ENCODE results near the gene HPCAL4.

HPCAL4 gene

DNA sequence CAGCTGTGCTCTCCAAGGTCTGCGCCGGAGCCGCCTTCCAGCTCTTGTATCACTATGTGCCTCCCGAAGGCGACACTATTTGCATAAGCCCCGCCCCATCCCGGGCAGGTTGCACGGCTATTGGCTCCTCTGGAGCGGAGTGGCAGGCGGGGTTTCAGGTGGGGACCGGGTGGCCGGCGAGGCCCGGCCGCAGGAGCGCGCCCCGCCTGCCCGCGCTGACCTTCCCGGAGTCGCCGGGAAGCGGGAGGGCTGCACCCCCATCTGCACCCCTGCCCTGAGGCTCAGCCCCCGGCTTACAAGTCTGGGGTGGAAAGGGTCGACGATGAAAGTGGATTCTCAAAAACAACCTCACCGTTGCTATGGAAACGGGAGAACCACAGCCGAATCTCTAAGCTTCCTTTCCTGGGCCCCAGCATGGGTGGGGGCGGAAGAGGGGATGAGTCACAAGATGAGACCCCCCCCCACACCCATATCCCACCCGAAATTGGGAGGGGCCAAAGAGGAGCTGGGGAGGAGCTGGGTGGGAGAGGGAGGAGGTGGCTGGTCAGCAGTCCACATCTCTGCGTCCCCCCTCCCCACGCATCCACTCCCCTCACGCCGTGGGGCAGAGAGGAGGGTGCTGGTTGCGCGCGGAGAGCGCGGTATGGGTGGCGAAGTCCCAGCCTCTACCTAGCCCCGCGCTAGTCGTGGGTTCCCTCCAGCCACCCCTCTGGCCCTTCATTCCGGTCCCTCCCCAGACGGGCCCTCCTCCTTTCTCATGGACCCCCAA lies at the start of gene HPCAL4:
TSS of gene HPCAL4 (minus strand) at position 51 of the 769 bp plus-strand sequence. CDS start 6,830 bp downstream, outside the sequence.
- peak; percentile 92 for DNase-seq

DNA sequence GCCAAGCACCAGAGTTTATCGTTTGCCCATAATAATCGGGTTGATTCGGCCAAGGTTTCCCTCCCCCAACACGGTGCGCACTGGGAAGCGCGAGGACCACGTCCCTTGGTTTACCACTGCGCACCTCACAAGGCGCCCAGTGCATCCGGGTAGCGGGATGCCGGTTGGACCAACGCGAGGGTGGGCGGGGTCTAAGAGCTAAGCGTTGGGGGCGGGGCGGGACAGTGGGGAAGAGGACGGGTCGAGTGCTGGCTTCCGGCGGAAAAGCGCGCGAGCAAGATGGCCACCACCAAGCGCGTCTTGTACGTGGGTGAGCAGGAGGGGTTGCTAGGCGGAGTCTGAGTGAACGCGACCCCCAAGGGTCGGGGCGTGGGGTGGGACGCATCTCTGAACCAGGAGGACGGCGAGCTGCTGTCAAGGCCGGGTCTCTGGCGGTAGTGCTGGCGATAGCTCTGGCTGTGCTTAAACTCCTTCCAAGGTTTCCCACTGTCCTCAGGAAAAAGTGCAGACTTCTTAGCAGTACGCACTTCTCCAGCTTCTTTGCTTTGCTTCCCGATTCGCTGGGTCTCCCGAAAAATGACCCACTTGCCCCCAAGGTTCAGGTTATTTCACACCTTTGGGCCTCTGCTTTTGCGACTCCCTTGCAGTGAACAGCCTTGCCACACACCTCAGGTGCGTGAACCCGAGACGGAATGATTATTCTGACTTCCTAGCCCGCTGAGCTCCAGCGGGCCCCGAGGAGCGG lies 47.6 kb upstream of the HPCAL4 start, which contains the start of gene PPIE:
TSS of gene PPIE (plus strand) at position 261 of the 745 bp plus-strand sequence. CDS start at position 280, 19 bp downstream.
- DNase-seq = peak; percentile 88

DNA sequence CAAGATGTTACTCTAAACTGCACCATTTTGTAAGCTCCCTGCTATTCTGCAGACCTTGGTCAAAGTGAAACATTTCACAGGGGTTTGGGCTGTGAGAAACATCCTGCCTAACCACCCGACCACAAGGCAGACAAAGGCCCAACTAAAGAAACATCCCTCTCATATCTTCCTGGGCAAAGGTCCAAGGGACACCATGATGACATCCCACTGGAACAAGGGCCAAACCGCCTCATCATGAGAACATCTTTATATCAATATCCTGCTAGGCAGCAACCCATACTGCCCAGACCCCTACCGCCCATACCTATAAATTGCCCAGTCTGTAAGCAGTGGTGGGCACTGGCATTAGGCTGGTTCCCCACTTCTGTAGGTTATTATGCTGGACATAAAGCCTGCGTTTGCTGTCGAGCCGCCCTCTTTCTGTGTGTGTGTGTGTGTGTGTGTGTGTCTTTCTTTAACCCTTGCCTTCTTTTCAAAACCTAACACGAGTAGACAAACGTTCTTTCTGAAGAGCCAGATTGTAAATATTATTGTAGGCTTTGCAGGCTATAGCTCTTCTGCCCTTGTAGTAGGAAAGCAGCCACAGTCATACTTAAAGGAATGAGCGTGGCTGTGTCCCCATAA lies 46.4 kb upstream of the HPCAL4 start:
- no peak for DNase-seq

DNA sequence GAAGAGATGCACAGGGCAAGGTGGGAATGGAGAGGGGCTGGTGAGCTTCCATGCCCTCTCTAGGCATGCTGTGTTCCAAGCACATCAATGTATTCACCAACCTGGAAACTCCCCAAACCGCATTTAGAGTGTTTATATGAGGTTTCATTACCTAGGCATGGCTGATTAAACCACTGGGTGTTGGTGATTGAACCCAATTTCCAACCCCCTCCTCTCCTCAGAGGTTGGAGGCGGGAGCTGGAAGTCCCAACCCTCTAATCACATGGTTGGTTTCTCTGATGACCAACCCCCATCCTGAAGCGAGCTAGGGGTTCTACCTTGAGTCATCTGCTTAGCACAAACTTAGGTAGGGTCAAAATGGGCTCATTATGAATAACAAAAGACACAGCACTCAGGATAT lies 44.5 kb upstream of the HPCAL4 start:
- DNase-seq = no peak

DNA sequence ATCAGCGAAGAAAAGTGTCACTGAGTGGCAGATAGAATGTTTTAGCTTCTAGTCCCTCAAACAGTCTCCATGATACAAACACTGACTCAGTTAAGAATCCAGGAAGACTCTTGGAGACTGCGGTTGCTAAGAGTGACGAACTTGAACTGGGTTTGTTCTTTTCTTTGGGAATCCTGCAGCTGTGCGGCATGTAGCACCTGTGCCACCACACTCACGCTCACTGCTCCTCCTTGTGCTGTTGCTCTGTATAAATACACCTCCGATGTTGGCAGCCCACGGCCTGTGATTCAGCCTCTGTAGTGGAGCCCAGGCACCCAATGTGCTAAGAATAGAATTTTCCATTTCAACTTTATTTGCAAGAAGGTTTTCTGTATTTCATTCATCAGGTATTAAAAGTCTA lies 41.9 kb upstream of the HPCAL4 start:
- DNase-seq = peak; percentile 1

DNA sequence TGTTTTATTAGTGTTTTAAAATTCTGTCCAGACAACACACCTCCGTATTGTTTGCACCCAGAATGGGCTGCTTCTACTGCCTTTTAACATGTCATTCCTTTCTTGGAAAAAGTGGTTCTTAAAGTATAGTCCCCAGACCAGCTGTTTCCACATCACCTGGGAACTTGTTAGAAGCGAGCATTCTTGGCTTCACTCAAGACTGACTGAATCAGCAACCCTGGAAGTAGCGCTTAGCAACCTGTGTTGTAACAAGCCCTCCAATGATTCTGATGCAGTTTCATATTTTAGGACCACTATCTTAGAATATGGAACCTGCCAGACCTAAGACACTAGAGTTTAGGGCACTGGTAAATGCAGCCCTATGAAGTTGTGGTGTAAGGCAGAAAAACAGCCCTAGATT lies 41.5 kb upstream of the HPCAL4 start:
- no peak for DNase-seq

DNA sequence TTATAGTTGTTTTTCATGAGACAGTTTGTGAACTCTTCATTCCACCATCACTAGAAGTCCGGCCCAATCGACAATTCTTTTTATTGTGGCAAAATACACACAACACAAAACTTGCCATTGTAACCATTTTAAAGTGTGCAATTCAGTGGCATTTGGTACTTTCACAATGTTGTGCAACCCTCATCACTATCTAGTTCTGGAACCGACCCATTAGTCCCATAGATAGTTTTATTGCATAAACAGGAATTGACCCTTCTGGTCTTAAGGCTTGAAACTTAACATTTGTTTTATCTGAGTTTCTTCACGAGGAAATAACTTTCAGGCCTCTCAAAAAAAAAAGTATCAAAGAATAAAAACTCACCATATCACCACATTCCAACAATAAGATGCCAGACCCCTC lies 38.6 kb upstream of the HPCAL4 start:
- DNase-seq = no peak

DNA sequence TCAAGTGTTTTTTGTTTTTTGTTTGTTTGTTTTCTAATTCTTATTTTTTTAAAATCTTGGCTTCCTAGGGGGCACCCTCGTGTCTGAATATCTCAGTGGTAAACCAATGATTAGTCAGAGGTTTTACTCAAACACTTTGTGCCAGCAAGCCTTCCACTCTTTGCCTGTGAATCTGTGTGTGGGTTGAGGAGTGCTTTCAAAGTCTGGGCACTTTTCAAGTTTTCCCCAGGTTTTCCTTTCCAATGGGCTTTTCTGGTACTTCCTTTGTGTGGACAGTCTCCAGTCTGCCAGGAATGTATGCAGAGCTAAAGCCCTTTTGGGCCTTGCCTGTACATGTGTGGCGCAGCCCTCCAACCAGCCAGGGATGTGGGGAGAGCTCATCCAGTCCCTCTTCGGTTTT lies 37.8 kb upstream of the HPCAL4 start:
- DNase-seq = no peak

DNA sequence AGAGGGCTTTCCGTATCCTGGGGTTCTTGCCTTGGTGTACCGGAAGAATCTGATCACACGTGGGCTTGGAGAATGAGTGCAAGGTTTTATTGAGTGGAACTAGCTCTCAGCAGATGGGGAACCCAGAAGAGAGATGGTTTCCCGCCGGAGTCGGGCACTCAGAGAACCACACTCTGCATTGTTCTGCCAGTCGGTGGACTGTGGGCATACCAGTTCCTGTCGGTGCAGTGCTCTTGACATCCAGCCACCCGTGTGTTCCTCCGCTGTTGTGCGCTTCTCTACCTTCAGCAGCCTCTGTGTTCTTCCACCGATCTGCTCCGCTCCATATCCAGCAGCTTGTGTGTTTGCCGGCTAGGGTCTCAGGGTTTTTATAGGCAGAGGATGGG lies 36.7 kb upstream of the HPCAL4 start:
- DNase-seq = no peak

DNA sequence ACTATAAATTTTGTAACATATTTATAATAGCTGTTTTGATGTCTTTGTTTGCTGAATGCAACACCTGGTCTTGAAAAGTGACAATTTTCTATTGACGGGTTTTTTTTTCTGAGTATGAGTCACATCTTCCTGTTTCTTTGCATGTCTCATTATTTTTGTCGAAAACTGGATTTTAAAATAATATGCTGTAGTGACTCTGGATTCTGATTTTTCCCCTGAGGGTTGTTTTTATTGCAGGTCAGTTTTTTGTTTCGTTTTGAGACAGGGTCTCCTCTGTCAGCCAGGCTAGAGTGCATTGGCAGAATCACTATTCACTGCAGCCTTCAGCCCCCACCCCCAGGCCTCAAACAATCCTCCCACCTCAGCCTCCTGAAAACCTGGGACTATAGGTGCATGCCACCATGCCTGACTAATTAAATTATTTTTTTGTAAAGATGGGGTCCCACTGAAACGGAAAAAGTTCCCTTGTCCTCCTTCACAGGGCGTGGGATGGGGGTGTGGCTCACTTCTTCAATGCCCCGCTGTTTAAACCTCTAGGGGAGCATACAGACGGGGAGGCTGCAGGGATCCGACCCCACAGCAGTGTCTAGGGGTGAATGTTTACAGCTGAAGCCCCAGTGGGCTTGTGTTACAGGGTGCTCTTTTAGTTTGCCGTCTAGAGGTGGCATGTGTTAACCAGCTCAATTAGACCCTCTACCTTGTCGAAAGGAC lies 36.1 kb upstream of the HPCAL4 start:
- no peak for DNase-seq

DNA sequence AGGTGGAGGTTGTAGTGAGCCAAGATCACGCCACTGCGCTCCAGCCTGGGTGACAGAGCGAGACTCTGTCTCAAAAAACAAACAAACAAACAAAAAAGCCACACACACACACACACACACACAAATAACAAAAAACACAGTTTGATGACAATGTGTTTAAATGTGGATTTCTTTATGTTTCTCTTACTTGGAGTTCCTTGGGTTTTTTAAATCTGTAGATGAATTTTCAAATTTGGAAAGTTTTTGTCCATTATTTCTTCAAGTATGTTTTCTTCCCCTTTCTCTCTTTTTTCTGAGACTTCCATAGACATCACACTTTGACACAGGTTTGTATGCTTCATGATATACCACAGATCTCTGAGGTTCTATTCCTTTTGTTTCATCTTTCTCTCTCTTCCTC lies 35.4 kb upstream of the HPCAL4 start:
- DNase-seq = no peak

DNA sequence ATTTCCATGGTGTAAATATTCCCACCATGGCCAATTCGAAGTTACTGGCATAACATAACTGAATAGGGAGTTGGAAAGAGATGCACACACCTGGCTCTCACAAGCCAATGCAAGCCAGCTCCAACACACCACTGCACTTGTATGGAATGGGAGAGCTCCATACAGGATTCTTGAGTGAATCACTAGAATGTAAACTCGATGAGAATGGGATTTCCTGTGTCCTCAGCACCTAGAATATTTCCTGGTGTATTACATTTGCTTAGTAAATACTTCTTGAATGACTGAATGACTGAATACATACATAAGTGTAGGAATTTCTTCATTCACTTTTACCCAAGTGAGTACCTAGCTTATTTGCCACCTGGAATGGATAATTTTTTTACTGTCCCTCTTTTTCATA lies 31.3 kb upstream of the HPCAL4 start:
- DNase-seq = no peak

DNA sequence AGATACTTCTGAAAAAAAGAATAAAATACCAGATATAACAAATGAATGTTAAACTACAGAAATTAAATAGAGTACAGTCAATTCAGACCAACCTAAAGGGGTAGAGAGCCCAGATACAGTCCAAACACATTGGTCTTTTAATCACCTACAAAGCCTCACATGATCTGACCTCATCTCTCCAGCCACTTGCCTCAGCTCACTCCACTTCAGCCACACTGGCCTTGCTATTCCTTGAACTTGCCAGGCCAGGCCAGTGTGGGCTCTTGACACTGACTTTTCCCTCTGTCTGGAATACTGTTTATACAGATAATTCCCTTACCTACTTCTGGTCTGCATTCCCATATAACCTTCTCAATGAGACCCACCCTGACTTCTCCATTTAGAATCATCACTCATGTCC lies 30.4 kb upstream of the HPCAL4 start:
- no peak for DNase-seq

DNA sequence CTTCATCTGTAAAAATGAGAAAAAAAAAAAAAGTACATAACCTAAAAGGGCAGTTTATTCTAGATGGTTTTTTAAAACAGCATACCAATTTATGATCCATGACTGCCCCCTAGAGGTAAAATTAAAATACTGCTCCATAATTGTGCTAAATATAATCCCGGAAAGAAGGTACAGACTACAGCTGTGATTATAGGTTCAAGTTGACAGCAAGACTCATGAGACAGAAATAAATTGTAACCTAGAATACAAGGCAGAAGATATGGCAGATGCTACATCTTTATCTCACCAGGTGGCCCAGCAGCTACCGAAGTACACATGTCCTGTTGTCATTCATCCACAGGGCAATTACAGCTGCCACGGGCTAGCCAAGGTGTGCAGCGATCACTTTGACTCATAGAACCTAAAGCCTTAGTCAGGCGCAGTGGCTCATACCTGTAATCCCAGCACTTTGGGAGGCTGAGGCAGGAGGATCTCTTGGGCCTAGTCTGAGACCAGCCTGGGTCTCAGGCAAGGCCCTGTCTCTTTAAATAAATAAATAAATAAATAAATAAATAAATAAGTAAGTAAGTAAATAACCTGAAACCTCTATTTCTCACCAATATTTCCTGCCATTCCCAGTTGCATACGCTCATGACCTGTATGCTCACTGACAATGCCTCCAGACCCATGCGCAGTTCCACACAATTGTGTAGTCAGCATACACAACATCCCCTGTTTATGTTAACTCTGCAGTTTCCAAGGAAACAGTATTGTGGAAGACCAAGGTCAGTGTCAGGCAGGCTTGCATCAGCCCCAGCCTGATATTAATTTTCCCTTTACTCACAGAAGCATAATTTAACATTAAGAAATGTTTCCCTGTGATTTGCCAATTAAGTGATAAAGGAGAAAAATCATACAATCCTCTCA lies 29.1 kb upstream of the HPCAL4 start:
- DNase-seq = peak; percentile 84

DNA sequence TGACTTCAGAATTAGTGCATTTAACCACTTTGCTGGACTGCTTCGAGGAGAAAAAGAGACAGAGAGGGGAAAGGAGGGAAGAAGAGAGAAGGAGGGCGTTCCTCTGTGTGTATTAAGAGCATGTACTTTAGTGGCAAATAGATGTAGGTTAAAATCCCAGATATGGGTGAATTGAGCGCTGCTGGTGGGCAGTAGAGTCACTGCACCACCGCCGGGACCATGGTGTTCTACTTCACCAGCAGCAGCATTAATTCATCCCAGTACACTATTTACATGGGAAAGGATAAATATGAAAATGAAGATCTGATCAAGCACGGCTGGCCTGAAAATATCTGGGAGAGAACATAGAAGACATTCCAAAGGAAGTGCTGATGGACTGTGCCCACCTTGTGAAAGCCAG lies 26.6 kb upstream of the HPCAL4 start:
- no peak for DNase-seq

DNA sequence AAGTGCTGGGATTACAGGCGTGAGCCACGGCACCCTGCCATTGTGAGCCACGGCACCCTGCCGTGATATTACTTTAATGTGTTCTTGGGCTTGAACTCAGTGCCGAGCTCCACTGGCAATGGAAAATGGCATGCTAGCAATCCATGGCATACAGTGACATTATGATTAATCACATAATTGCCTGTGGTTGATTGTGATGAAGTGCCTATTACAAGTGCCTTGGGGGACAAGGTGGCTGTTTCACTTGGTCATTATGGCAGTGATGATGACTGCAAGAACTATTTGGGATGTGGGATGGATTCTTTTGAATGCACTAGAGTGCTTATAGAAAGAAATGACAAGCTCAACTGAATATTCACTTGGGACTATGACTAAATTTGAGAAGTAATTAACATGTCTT lies 22.3 kb upstream of the HPCAL4 start:
- DNase-seq = no peak

DNA sequence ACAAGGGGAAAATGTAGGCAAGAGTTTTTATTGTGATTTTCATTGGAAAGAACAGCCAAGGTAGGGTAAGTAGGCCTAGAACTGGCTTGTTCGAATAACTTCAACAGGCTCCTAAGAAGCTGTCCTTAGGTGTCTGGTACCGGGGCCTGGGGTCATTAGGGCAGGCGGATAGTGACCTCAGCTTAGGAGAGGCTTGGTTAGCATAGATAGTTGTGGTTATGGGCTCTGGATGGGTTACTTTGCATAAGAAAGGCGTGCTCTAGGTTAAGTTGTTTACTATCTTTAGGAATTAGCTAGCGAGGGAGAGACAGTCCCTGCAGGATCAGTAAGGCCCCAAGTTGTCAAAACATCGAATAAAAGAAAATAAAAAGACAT lies 20.7 kb upstream of the HPCAL4 start:
- DNase-seq = no peak

DNA sequence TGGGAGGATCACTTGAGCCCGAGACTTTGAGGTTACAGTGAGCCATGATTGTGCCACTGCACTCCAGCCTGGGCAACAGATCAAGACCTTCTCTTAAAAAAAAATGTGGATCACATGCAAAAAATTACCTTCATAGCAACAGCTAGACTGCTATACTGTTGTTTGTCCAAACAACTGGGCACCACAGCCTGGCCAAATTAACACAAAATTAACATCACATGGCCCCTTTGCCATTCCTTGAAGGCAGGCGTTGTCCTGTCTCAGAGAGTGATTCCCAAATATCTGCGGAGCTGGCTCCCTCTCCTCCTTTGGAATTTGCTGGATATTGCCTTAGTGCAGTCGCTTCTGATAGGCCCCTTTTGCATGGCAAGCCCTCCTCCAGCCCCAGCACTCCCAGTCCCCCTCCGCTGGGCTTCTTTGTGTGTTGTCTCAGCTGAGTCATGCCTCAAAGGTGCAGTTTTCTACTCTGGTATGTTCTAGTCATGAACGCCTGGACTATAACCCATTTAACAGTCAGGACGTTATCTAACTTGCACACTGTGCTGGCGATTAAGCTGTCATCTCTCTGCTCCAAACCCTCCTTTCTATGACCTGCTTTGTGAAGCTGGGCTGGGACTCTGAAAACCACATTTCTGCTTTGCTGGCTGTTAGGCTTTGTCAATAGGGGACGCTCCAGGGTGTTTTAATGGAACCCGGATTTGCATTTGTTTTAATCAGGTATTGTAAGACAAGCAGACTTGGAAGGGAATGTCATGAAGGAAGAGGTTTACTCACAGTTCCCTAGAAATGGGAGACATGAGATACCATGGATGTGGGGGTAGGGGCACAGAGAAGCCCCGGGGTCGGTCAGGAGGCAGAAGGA lies 20.1 kb upstream of the HPCAL4 start:
- DNase-seq = no peak

DNA sequence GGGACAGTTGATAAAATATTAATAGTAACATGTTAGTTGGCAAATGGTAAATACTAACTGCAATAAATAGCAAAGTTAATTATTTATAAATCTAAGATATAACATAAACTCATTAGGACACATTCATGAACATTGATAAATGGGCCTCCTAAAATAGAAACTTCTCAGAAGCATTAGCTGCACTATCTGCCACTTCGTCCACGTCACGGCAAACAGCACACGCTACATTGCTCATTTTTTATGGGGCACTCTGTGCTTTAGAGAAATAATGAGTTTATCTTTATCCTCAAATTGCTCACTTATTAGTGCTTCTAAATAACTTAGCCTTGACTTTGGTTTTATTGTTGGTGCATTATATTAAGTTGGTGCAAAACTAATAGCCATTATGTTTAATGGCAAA lies 16.3 kb upstream of the HPCAL4 start:
- no peak for DNase-seq

DNA sequence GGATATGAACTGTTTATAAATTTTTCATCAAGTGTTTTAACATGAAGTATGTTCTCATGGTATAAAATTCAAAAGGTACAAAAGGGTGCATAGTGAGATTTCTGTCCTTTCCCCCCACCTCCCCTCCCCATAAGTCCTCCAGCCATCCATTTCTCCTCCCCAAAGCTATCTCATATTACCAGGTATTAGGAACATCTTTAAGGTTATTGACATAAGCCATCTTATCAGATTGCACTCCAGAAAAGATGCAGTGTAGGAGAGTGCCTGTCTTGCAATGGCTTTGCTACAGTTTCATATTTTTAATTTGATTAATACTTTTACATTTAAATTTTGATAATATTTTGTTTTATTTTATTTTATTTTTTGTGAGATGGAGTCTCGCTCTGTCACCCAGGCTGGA lies 13.5 kb upstream of the HPCAL4 start:
- DNase-seq = no peak

DNA sequence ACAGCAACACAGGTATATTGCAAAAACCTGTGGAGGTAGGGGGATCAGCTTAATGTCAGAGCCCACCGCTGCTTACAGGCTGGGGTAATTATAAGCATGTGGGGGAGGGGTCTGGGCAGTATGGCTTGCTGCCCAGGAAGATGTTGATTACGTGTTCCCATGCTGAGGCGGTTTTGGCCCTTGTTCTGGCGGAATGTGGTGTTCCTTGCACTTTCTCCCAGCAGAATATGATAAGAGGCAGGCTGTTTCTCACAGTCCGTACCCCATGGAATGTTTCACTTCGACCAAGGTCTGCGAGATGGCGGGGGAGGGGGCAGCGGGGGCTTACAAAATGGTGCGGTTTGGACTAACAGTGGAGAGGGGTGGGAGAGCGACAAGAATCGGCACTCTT lies 9.8 kb upstream of the HPCAL4 start:
- no peak for DNase-seq

Measured in NCI-H146 (cell line).